Gastrocnemius medialis (tissue), 4 donors: ENCODE measurements around the gene ANKRD13B. TPM values are rescaled to one million over a fixed set of nuclear protein-coding genes. Genes with fewer than 3 reads are reported as not detected.
"Not testable (repeated sequence)": the region's sequence is repeated elsewhere in the genome, so short reads cannot be mapped to it uniquely, and the experiment has no call there.

Source experiments
- ATAC-seq, 2 donors: fragments of 150-250 bp; one replicate each; pipeline ENCODE4 v1.9.1; 2016
- DNase-seq, 2 donors: peaks; one replicate each; pipeline ENCODE4 v3.0.0-alpha.2; 2019
- H3K27ac ChIP-seq, 4 donors: fragments of 200-600 bp; sonication (generic); 1 replicate in 1 of 4; 2 replicates in 3 of 4; pipeline ENCODE4 v1.5.1; 2016 to 2018; ENCODE audit warnings: mild to moderate bottlenecking in 2 of 4, moderate library complexity in 1 of 4
- H3K27me3 ChIP-seq, 3 donors: fragments of 200-600 bp; sonication (generic) in 2 of 3; 1 replicate in 1 of 3; 2 replicates in 2 of 3; pipeline versions ENCODE4 v1.5.1 to v1.6.0; 2016 to 2019; ENCODE audit warnings: mild to moderate bottlenecking in 1 of 3, moderate library complexity in 1 of 3
- H3K36me3 ChIP-seq, 2 donors: fragments of 200-600 bp; sonication (generic) in 1 of 2; one replicate each; pipeline ENCODE4 v1.5.1; 2017 to 2018
- H3K4me1 ChIP-seq, 2 donors: fragments of 200-600 bp; sonication (generic) in 1 of 2; one replicate each; pipeline ENCODE4 v1.5.1; 2016 to 2017; ENCODE audit warnings: mild to moderate bottlenecking in 2 of 2
- H3K4me3 ChIP-seq, 4 donors: fragments of 200-600 bp; sonication (generic) in 3 of 4; 1 replicate in 1 of 4; 2 replicates in 3 of 4; pipeline ENCODE4 v1.5.1; 2016 to 2019; ENCODE audit warnings: mild to moderate bottlenecking in 2 of 4
- H3K9me3 ChIP-seq, 3 donors: fragments of 200-600 bp; sonication (generic) in 2 of 3; 1 replicate in 1 of 3; 2 replicates in 2 of 3; pipeline ENCODE4 v1.5.1; 2016 to 2019
- CTCF ChIP-seq, 5 experiments: fragments of 450-650 bp in 3 of 5; fragments of 200-600 bp in 2 of 5; sonication (generic) in 2 of 5; IDR thresholded peaks in 4 of 5; conservative IDR thresholded peaks in 1 of 5; 1 replicate in 4 of 5; 2 replicates in 1 of 5; pipeline ENCODE4 v1.5.1; 2016 to 2019; ENCODE audit warnings: antibody characterized with exemption in 5 of 5, mild to moderate bottlenecking in 3 of 5, moderate library complexity in 3 of 5
- POLR2A ChIP-seq, 2 donors: fragments of 450-650 bp; IDR thresholded peaks; one replicate each; pipeline ENCODE4 v1.6.1; 2017; ENCODE audit warnings: antibody characterized with exemption in 2 of 2, mild to moderate bottlenecking in 2 of 2, moderate library complexity in 2 of 2
- in situ Hi-C, 4 donors: fragments of 200-750 bp; cut with MboI; loops; one replicate each; pipeline versions ENCODE4 v1.15.0 to v1.8.0; 2017; ENCODE audit warnings: low sequenced_read_pairs in 4 of 4
- intact Hi-C: fragments of 100-400 bp; cut with DNase I; formaldehyde crosslinking; loops from one replicate; pipeline ENCODE4 v1.15.1; 2023; ENCODE audit warnings: low total_unique reads
- total RNA-seq, 4 donors: library from RNA; depleted of rRNA; stranded (reverse); fragments of >200 nt; gene quantifications; one replicate each; pipeline versions ENCODE4 v1.1.0 to v1.2.3, GENCODE V29; 2016

The ANKRD13B gene
- total RNA-seq, 4 donors from 2014 or later: 8.2 to 11.5 (median 9.2) TPM

GRCh38 chr17:29650396-29650795, 57.5 kb downstream of the ANKRD13B start:
- Histone ChIP-seq H3K9me3 (no peaks in the 10 kb centered on the region), H3K27me3 (no peaks in the 10 kb centered on the region), H3K36me3 (peaks cover 0 to 83% of the 10 kb centered on the region in 2 donors), H3K4me1 (peaks cover 15 to 22% of the 10 kb centered on the region in 2 donors), H3K27ac (peak overlapping the region; percentile 97 to 100 (median 98)), H3K4me3 (no peak overlapping the region)
- ATAC-seq (no peak), DNase-seq (no peak)
- intact Hi-C loops: no loop called here
- no peak for TF ChIP-seq POLR2A (IDR thresholded peaks at IDR 0.05)
- TF ChIP-seq CTCF (IDR thresholded peaks at IDR 0.05 in 4 of 5, conservative IDR thresholded peaks at IDR 0.05 in 1 of 5): no peak
- in situ Hi-C loops: no loop called here

DNA sequence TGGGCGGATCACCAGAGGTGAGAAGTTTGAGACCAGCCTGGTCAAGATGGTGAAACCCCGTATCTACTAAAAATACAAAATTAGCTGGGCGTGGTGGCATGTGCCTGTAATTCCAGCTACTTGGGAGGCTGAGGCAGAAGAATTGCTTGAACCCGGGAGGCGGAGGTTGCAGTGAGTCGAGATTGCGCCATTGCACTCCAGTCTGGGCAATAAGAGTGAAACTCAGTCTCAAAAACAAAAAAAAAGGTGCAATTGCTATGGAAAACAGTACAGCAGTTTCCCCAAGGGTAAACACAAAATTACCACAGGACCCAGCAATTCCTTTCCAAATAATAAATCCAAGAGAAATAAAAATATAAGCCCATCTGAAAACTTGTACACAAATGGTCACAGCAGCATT, 59.0 kb downstream of the ANKRD13B start:
- in situ Hi-C loops, H3K27me3 ChIP-seq, H3K9me3 ChIP-seq, H3K4me3 ChIP-seq, intact Hi-C loops: not testable (repeated sequence)
- peaks cover 0 to 91% of the 10 kb centered on the region in 2 donors for H3K36me3 ChIP-seq
- H3K27ac ChIP-seq: peak overlapping the region; percentile 97 to 100 (median 98)
- ATAC-seq (peak; percentile 8 to 25), DNase-seq (peak in 1 of 2 donors; percentile 62)
- H3K4me1 ChIP-seq: peaks cover 0 to 11% of the 10 kb centered on the region in 2 donors

GRCh38 chr17:29652976-29653375, 60.0 kb downstream of the ANKRD13B start:
- in situ Hi-C loops: no loop called here
- H3K36me3 ChIP-seq: peaks cover 0 to 82% of the 10 kb centered on the region in 2 donors
- ATAC-seq: no peak

GRCh38 chr17:29653995-29654714, 61.2 kb downstream of the ANKRD13B start:
- no peak for DNase-seq
- Histone ChIP-seq H3K27me3 (no peaks in the 10 kb centered on the region), H3K4me1 (peaks cover 0 to 7% of the 10 kb centered on the region in 2 donors), H3K9me3 (no peaks in the 10 kb centered on the region), H3K4me3 (no peak overlapping the region), H3K36me3 (peaks cover 0 to 77% of the 10 kb centered on the region in 2 donors), H3K27ac (peak overlapping the region; percentile 97 to 100 (median 98))
- TF ChIP-seq CTCF (IDR thresholded peaks at IDR 0.05 in 4 of 5, conservative IDR thresholded peaks at IDR 0.05 in 1 of 5): no peak
- TF ChIP-seq POLR2A (IDR thresholded peaks at IDR 0.05): no peak
- no peak for ATAC-seq
- intact Hi-C loops (no loop called here), in situ Hi-C loops (no loop called here)

More at GRCh38 chr17:29652976-29653375, 60.0 kb downstream of the ANKRD13B start:
- DNase-seq: no peak
- intact Hi-C loops: no loop called here
- H3K4me1 ChIP-seq: peaks cover 0 to 5% of the 10 kb centered on the region in 2 donors
- no peak overlapping the region for H3K4me3 ChIP-seq
- no peaks in the 10 kb centered on the region for H3K27me3 ChIP-seq
- no peaks in the 10 kb centered on the region for H3K9me3 ChIP-seq
- peak overlapping the region; percentile 97 to 100 (median 98) for H3K27ac ChIP-seq
- TF ChIP-seq CTCF (IDR thresholded peaks at IDR 0.05 in 4 of 5, conservative IDR thresholded peaks at IDR 0.05 in 1 of 5) (no peak), POLR2A (IDR thresholded peaks at IDR 0.05) (no peak)

DNA sequence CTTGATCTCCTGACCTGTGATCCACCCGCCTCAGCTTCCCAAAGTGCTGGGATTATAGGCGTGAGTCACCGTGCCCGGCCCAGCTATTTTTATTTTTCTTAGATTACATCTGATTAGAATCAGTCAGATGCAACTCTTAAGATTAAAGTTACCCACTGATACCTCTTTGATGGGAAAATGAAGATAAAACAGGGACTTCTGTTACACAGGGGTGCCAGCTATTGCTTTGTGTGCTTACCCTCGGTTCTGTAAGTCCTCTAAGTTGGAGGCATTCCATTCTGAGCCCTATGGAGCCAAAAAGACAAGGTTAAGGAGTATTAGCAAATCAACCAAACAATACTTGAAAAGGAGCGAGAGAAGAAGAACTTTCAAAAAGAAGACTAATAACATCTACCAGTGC, 62.4 kb downstream of the ANKRD13B start:
- in situ Hi-C loops: no loop called here
- intact Hi-C loops: no loop called here
- Histone ChIP-seq H3K27me3 (no peaks in the 10 kb centered on the region), H3K4me3 (no peak overlapping the region), H3K4me1 (peaks cover 0 to 17% of the 10 kb centered on the region in 2 donors), H3K36me3 (peaks cover 0 to 77% of the 10 kb centered on the region in 2 donors), H3K9me3 (no peaks in the 10 kb centered on the region), H3K27ac (peak overlapping the region; percentile 97 to 100 (median 98))
- TF ChIP-seq POLR2A (IDR thresholded peaks at IDR 0.05): no peak
- no peak for TF ChIP-seq CTCF (IDR thresholded peaks at IDR 0.05 in 4 of 5, conservative IDR thresholded peaks at IDR 0.05 in 1 of 5)
- DNase-seq (no peak), ATAC-seq (no peak)
